Stimulated activated CD8-positive, alpha-beta memory T cell treated with anti-CD3 and anti-CD28 coated beads, Interleukin-2, amount 100 ng/mL, for 48 hours (primary cell): Measurements from ENCODE around the gene NBPF12.
"Not testable (repeated sequence)": the region's sequence is repeated elsewhere in the genome, so short reads cannot be mapped to it uniquely, and the experiment has no call there.

Experiments
- DNase-seq, 2 donors: peaks; one replicate each; pipeline ENCODE4 v3.0.0-alpha.2; 2020; ENCODE audit warnings: low read depth in 2 of 2

Gene NBPF12

DNA sequence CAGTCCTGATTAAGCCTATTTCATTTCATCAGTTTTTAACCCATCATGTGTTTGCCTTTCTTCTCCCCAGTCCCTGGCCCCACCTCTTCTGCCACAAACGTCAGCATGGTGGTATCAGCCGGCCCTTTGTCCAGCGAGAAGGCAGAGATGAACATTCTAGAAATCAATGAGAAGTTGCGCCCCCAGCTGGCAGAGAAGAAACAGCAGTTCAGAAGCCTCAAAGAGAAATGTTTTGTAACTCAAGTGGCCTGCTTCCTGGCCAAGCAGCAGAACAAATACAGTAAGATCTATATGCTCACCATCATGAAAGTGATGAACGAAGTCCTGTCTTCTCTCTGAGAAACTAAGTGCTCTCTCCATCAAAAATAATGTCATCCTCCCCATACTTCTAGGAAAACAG lies 34.6 kb downstream of the NBPF12 start:
- DNase-seq, result not testable (repeated sequence)

DNA sequence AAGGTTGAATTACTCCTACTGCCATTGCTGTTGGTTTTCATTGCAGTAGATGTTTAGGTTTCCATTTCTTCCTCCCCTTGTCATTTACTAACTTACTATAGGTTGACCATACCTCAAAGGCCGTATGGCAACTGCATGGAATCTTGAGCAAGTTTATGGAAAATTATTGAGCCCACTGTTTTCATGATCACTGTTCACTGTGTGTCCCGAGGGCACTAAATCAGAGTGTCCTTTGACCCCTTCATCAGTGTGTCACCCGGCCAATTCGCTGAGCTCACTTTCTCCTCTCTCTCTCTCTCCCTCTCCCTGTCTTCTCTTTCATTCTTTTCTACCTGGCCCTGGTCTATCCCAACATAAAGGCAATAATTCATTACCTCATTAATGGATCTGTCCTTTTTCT lies 47.7 kb downstream of the NBPF12 start:
- DNase-seq, result not testable (repeated sequence)

DNA sequence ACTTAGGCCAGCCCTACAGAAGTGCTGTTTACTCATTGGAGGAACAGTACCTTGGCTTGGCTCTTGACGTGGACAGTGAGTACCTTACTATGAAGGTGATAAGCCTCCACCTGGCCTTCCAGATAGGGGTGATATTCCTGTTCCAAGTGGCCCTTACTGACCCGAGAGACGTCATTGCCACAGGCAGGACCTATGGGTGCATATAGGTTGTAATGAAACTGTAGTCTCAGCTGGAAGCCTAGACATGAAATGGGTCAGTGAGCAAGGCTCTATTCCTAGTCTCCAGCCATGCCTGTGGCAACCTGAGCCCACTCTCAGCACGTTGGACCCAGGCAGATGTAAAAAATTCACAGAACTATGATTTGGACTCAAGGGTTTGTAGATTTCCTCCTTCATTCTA lies 48.3 kb downstream of the NBPF12 start:
- not testable (repeated sequence) for DNase-seq

DNA sequence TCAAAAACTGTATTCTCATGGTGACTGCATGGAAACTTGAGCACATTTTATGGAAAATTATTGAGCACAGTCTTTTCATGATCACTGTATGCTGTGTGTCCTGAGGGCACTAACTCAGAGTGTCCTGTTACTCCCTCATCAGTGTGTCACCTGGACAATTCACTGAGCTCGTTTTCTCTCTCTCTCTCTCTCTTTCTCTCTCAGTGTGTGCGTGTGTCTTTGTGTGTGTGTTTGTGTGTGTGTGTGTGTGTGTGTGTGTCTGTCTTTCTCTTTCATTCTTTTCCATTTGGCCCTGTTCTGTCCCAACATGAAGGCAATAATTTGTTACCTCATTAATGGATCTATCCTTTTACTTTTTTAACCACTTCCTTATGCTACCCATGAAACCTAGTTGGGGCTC lies 49.4 kb downstream of the NBPF12 start:
- not testable (repeated sequence) for DNase-seq

DNA sequence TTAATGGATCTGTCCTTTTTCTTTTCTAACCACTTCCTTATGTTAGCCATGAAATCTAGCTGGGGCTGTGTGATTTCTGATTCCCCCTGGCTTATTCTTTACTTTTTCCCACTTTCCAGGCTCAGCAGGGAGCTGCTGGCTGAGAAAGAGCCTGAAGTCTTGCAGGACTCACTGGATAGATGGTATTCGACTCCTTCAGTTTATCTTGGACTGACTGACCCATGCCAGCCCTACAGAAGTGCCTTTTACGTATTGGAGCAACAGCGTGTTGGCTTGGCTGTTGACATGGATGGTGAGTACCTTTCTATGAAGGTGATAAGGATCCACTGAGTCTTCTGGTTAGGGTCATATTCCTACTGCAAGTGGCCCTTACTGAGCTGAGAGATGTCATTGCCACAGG lies 51.3 kb downstream of the NBPF12 start:
- not testable (repeated sequence) for DNase-seq

DNA sequence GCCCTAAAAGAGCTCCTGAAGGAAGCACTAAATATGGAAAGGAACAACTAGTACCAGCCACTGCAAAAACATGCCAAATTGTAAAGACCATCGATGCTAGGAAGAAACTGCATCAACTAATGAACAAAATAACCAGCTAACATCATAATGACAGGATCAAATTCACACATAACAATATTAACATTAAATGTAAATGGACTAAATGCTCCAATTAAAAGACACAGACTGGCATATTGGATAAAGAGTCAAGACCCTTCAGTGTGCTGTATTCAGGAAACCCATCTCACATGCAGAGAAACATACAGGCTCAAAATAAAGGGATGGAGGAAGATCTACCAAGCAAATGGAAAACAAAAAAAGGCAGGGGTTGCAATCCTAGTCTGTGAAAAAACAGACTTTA lies 70.4 kb downstream of the NBPF12 start:
- DNase-seq, result not testable (repeated sequence)

DNA sequence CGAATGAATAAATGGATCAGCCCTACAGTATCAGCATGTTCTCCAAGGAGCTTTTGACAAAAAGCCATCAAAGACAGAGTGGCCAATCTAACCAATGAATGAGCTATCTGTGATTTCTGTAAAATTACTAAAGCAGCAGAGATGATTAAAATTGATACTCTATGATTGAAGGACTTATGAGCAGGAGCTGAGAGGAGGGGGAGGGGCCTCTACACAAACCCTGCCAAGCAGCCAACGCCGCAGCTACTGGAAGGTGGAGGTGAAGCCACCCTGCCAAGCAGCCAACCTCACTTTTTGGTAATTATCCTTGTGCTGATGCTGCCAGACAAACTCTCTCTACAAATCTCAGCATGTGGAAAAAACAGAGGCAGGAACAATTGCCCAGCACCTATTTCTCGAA lies 88.9 kb downstream of the NBPF12 start:
- DNase-seq, result not testable (repeated sequence)

DNA sequence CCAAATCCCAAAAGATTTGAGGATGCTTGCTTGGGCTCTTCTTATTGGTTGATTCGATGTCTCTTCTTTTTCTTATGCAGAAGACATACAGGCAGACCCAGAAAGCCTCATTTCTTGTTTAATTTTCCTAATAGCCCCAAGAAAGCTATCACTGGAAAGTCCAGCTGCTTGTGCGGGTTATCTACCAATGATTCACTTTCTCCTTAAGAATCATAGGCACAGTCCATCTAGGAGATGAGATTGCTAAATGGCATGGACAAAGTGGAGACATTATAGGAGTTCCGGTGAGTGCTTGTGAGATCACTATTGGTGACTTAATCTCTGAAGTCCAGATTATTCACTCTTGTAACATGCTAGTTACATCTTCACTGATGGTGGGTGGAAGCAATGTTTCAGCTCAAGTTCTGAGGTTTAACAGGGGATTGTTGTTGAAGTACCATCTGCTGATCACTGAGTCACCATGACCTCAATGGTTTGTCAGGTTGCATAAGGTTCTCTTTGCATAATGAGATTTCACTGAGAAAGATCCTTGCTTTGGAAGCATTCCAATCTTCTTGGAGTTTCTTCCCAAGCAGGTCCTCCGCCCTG lies 92.0 kb downstream of the NBPF12 start:
- DNase-seq, result not testable (repeated sequence)

DNA sequence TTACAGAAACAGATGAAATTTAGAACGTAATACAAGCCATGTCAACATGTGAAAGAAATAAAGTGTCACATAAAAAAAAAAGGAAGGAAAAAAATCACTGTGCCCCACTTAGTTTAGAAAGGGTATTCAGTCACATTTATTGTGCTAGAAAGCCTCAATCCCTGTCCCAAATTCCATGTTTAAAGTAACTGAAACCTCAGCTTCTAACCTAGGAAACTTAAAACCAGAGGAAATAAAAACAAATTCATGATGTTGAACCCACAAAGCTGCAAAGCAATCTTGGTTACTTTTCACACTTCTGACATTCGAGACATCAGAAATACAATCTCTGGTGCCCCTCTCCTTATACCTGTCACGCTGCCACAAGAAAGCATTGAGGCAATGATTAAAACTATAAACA lies 101.8 kb downstream of the NBPF12 start:
- DNase-seq, result no peak

DNA sequence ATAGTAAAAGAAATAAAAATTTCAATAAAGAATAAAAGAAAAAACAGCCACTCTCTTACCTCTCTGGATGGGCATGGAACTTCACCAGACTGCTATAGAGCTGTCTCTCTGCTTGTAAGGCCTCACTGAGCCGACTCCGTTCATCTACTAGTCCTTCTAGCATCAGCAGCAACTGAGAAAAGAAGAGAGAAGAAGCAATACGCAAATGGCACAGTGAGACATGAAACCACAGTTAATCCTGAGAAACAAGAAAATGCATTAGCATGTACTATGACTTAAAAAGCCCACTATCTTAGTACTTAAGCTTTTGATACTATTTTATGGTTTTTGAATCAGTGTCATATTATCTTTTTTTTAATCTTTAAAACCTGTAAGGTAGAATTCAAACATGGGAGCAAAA lies 104.8 kb downstream of the NBPF12 start:
- DNase-seq, result not testable (repeated sequence)

DNA sequence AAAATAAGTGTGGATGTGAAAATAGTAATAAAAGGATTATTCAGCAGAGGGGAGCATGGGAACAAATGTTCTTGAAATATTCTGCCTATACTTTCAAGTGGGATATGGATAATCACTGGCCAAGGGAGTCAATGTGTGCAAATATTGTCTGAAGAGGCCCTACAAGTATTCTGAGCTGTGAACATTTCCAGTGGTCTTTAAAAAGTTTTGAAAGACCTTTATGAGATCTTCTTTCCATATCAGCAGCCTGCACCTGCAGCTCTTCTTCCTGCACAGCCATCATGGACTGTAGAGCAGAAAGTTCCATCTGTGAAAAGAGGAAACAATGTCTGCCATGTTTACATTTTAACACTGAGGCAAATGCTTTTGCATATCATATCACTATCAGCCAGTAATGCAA lies 106.4 kb downstream of the NBPF12 start:
- not testable (repeated sequence) for DNase-seq
